C4-2B (cell line): Measurements from ENCODE around the gene LRRC61.

Source experiments
- CTCF ChIP-seq: fragments of 450-650 bp; conservative IDR thresholded peaks from 2 replicates; pipeline ENCODE4 v1.5.1; 2017; ENCODE audit warnings: mild to moderate bottlenecking
- ZFX ChIP-seq: fragments of 450-650 bp; IDR thresholded peaks from 2 replicates; pipeline ENCODE4 v1.6.1; 2017

GRCh38 chr7:150369748-150370501 lies 46.8 kb downstream of the LRRC61 start:
- TF ChIP-seq CTCF (no peak), ZFX (no peak)
